ENCODE data around the gene URAD.

Gene URAD

DNA sequence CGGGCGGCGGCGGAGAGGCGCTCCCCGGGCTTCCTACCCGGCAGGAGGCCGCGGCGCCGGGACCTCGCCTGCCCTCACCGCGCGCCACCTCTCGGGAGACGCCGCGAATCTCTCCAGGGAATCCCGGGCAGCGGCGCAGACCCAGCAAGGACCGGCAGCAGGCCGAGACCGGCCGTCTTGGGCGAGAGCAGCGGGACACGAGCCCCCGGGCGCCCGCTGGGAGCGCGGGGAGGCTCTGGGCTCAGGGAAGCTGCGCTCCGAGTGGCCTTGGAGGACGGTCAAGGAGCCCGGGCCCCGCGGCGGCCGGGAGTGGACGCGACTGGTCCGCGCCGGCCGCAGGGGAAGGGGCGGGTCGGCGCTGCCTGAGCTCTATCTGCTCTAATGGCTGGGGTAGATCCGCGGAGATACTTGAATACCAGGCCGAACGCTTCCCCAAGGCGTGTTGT lies 34.1 kb downstream of the URAD start:
- no peak for DNase-seq

DNA sequence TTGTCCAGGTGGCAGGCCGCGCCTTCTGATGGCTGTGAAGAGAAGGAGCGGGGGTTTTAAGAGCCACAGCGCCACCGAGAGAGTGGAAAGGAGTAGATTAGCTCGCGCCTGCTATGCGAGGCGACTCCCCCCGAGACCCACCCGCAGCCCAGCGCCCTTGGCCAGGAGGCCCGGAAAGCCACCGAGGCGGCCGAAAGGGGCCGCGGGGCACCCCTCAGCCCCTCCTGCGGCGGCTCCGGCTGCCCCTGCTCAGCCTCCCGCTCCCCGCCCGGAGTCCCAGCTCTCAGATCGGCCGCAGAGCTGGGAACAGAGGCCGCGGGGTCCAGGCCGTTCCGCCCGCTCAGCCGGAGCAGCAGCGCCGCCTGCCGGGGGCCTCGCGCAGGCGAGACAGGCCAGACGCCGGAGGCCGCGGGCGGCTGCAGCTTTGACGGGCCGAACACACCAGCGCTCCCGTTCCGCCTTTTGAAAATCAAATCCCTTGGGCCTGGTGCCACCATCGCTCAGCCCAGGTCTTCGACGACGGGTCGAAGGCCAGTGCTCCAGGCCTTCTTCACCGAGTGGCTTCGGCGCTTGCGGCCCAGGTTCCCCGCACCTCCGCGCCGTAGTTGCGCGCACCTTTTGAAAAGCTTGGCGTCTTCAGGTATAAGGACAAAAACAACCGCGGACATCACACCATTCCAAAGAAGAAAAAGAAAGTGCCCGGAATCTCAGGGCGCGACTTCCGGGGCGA lies 34.7 kb downstream of the URAD start:
- DNase-seq, result peak; percentile 44

DNA sequence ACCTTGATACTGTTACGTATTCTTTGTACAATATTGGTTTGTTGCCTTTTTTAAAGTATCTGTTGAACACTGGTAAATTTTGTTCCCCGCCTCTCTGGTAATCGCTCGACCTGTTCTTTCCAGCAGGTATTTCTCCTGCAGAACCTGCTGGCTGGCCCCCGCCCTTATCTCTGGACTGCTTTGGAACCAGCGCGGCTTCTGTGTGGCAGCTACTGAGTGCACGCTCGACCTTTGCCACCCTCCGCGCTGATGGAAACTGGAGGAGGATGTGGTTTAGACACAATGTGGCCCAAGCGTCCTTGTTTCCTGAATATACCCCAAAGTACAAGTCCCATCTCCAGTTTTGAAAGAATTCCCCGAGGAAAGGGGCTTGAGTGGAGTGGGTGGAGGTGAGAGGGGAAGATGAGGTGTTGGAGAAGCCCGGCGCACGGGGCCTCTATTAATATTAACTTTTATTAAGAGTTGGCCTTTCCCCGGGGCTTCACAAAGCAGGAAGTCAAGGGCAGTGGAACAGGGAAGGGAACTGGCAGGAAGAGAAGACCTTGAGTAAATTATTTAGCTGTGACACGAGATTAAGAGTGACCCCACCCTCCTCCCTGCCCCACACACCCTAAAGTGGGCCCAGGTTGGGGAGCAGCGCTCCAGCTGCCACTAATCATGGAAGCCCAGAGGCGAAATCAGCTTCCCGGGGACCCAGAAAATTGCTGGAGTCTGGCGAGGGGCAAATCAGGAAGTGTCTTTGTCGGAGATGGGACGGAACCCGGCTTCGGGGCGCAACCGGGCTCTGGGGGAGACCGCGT lies 35.4 kb downstream of the URAD start:
- DNase-seq, result no peak

DNA sequence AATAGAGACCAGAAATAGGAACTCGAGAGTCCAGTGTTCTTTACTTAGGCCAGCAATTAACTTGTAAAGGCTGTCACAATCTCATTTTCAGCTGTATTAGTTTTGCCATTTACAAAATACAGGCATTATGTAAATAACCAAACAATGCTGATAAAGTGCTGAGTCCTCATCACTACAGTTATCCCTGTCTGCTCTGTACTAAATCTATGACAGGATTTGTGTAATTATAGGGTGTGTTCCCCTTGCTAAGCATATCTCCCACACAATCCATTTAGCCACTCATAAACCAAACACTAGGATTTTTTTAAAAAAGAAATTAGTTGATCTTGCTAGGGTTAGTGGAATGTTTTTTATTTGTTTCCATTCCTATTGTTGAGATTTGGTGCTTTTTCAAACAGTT lies 45.5 kb downstream of the URAD start:
- no peak for DNase-seq

DNA sequence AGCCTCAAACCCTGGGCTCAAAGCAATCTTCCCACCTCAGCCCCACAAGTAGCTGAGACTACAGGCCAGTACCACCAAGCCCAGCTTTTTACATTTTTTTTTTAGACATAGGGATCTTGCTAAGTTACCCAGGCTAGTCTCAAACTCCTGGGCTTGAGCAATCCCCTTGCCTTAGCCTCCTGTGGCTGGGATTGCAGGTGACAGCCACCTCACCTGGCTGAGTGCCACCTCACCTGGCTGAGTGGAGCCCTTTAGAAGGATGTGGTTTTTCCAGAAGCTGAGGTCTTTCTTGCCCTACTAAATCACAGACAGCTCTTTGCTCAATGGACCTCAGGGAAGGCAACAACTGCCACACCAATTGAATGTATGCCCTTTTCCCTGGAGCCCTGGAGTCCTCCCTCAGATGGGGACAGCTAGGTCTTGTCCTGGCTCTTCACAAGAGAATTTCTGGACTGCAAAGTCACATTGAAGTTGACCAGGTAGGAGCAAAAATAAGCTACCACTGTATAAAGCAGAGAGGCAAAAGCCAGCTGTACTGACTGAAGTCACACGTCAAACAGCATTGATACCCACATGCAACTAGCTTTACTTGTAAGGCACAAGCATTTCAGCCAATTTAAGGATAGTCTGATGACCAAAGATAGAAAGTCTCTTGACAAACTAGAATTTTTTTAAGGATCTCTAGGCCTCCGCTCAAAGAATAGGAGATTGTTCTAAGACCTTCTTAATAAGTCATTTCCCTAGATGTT lies 54.7 kb downstream of the URAD start:
- DNase-seq, result no peak

DNA sequence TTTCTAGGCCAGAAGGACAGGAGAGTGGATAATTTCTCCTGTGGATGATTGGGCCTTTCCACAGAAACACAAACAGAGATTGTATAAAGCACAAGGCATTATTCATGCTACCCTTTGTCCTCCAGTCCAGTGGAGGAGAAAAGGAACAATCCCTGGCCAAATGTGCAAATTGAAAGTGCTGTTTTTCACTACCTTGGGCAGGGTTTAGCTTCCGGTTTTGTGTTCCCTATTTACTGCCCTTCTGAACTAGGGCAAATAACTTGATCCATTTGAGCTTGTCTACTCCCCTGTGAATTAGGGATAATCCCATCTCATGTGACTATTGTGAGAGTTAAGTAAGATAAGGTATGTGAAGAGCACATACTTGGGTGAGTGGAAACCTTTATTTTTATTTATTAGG lies 55.4 kb downstream of the URAD start:
- DNase-seq, result no peak

DNA sequence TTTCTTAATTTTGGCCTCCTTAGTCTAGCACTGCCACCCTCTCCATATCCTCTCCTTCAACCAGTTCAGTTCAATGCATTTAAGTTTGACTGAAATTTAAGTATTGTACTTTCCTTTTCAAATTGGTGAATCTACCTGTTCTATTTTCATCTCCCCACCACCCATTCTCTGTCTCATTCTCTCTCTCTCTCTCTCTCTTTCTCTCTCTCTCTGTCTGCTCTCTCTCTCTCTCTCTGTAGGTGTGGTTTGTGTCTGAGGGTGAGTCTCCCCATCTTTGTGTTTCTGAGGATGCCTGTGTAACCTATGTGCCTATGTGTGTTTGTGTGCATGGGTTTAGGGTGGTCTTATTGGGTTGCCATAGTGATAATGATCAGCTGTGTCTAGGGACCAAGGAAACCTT lies 58.6 kb downstream of the URAD start:
- DNase-seq, result no peak

DNA sequence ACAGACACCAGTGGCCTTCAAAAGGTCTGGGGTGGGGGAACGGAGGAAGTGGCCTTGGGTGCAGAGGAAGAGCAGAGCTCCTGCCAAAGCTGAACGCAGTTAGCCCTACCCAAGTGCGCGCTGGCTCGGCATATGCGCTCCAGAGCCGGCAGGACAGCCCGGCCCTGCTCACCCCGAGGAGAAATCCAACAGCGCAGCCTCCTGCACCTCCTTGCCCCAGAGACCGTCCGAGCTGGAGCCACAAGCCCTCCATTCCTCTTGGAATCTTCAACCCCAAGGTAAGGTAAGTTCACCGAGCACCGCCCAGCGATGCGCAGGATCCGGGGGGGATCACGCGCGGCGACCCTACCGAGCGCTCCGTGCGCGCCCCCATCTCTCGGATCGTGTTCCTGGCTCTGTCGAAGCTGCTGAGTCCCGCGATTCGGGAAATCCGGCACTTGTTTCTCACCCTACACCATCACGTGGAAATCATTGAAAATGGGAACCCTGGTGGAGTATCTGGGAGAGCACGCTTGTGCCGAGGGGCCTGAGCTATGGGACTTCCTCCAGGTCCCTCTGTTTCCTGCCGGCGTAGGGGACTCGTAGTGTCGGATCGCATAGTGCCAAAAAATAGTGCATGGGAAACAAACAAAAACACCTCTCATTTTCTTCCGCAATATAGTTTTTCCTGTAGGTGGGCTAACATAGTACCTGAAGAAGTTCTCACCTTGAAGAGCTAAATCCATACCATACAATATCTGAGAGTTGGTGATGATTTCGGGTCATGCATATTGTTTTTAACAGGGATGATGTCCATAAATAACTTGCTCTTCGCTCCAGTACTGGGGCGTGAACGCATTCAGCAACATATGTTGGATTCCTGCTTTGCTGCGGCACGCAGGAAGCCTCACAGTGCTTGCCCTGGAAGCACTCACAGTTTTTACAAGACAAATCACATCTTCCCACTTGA lies 59.4 kb downstream of the URAD start:
- DNase-seq, result no peak

DNA sequence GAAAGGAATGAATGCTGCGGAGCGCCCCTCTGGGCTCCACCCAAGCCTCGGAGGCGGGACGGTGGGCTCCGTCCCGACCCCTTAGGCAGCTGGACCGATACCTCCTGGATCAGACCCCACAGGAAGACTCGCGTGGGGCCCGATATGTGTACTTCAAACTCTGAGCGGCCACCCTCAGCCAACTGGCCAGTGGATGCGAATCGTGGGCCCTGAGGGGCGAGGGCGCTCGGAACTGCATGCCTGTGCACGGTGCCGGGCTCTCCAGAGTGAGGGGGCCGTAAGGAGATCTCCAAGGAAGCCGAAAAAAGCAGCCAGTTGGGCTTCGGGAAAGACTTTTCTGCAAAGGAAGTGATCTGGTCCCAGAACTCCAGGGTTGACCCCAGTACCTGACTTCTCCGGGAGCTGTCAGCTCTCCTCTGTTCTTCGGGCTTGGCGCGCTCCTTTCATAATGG lies 60.1 kb downstream of the URAD start:
- DNase-seq, result no peak
